ENCODE results near the gene COMP.

GRCh38 chr19:18765224-18765623 lies 25.9 kb downstream of the COMP start:
- TF ChIP-seq CTCF (IDR thresholded peaks at IDR 0.05): no peak
- no peak for TF ChIP-seq POLR2AphosphoS5 (IDR thresholded peaks at IDR 0.05; ENCODE audit: insufficient read depth in 1 of 2, low read depth in 1 of 2)
